A549 (cell line): ENCODE measurements around the gene MRPL46. TPM values are rescaled to one million over a fixed set of nuclear protein-coding genes. Genes with fewer than 3 reads are reported as not detected.
A peak's percentile ranks its signal among the peaks of the same experiment; 100 is the strongest.

Source experiments
- ATAC-seq, 2 experiments: fragments of 200-7000 bp in 1 of 2; fragments of >200 bp in 1 of 2; cut with Nextera tagmentation in 1 of 2; cut with Tn5 transposase in 1 of 2; 3 replicates each; pipeline versions ENCODE4 v1.8.0 to v1.9.1; 2018 to 2020; ENCODE audit warnings: mild to moderate bottlenecking in 1 of 2, moderate library complexity in 1 of 2
- CTCF ChIA-PET: fragments of 300-600 bp; sonication (Branson Sonifier 250); formaldehyde crosslinking; extraction: SDS; loops from one replicate; lab custom pipeline; 2021; ENCODE audit warnings: antibody characterized with exemption, inconsistent platforms; lab: Yijun Ruan, JAX
- POLR2A ChIA-PET: fragments of 350-600 bp; formaldehyde crosslinking; extraction: SDS; loops from one replicate; lab custom pipeline; 2021; ENCODE audit warnings: antibody characterized with exemption, inconsistent platforms; lab: Yijun Ruan, JAX
- DNase-seq, 2 experiments: peaks; one replicate each; pipeline versions ENCODE4 v3.0.0 to v3.0.0-alpha.2; 2011 to 2016; ENCODE audit warnings: low read depth in 1 of 2, low spot score in 1 of 2
- FAIRE-seq: peaks from 2 replicates; lab custom pipeline; 2011; peaks lifted over from hg19 to GRCh38; lab: Jason Lieb, UNC
- H3K27ac ChIP-seq, 2 experiments: fragments of >200 bp; sonication (Bioruptor Twin); formaldehyde crosslinking; 3 replicates each; pipeline ENCODE4 v1.5.1; 2016 to 2017
- H3K4me1 ChIP-seq: fragments of >200 bp; sonication (Bioruptor Twin); formaldehyde crosslinking; 3 replicates; pipeline ENCODE4 v1.6.1; 2016
- H3K4me2 ChIP-seq: fragments of >200 bp; sonication (Bioruptor Twin); formaldehyde crosslinking; 3 replicates; pipeline ENCODE4 v1.6.1; 2016
- H3K4me3 ChIP-seq: fragments of >200 bp; sonication (Bioruptor Twin); formaldehyde crosslinking; 3 replicates; pipeline ENCODE4 v1.5.1; 2016
- H3K9me3 ChIP-seq: fragments of >200 bp; sonication (Bioruptor Twin); formaldehyde crosslinking; 3 replicates; pipeline ENCODE4 v1.6.1; 2016
- BHLHE40 ChIP-seq: IDR thresholded peaks from 2 replicates; pipeline ENCODE4 v1.6.1; 2012; ENCODE audit warnings: low read depth, low read length, inconsistent platforms
- CBX2 ChIP-seq: fragments of 200-600 bp; sonication (generic); IDR thresholded peaks from 2 replicates; pipeline ENCODE4 v1.6.1; 2016; ENCODE audit warnings: low read depth, mild to moderate bottlenecking, borderline replicate concordance
- ELK1 ChIP-seq: fragments of 150-350 bp; IDR thresholded peaks from 2 replicates; pipeline ENCODE4 v1.6.1; 2014; ENCODE audit warnings: low read depth, mild to moderate bottlenecking, low read length
- EP300 ChIP-seq, 2 experiments: fragments of >200 bp; sonication (Bioruptor Twin); formaldehyde crosslinking; IDR thresholded peaks; 2 replicates in 1 of 2; 3 replicates in 1 of 2; pipeline ENCODE4 v1.6.1; 2016 to 2017
- ESRRA ChIP-seq: fragments of 150-350 bp; IDR thresholded peaks from 2 replicates; pipeline ENCODE4 v1.6.1; 2014; ENCODE audit warnings: mild to moderate bottlenecking, low read length, borderline replicate concordance
- FOXS1 ChIP-seq: fragments of 250-450 bp; sonication (Bioruptor Pico); IDR thresholded peaks from 2 replicates; pipeline ENCODE4 v1.5.0; 2020; ENCODE audit warnings: mild to moderate bottlenecking, moderate library complexity
- HMGXB4 ChIP-seq: fragments of 250-450 bp; sonication (Bioruptor Pico); IDR thresholded peaks from 2 replicates; pipeline ENCODE4 v1.5.0; 2021; ENCODE audit warnings: mild to moderate bottlenecking, moderate library complexity, borderline replicate concordance
- HOXA7 ChIP-seq: fragments of 250-450 bp; sonication (Bioruptor Pico); IDR thresholded peaks from 2 replicates; pipeline ENCODE4 v1.5.0; 2020; ENCODE audit warnings: mild to moderate bottlenecking, moderate library complexity
- HOXB5 ChIP-seq: fragments of 250-450 bp; sonication (Bioruptor Pico); IDR thresholded peaks from 2 replicates; pipeline ENCODE4 v1.5.0; 2020; ENCODE audit warnings: mild to moderate bottlenecking, moderate library complexity
- JUNB ChIP-seq: fragments of >200 bp; sonication (Bioruptor Twin); formaldehyde crosslinking; IDR thresholded peaks from 2 replicates; pipeline ENCODE4 v1.6.1; 2016
- MAX ChIP-seq: IDR thresholded peaks from 2 replicates; pipeline ENCODE4 v1.6.1; 2012
- MAZ ChIP-seq: fragments of 150-350 bp; IDR thresholded peaks from 2 replicates; pipeline ENCODE4 v1.6.1; 2014; ENCODE audit warnings: antibody characterized with exemption, low read depth, low read length, borderline replicate concordance
- RAD21 ChIP-seq, 2 experiments: fragments of >200 bp in 1 of 2; sonication (Bioruptor Twin) in 1 of 2; formaldehyde crosslinking in 1 of 2; IDR thresholded peaks in 1 of 2; conservative IDR thresholded peaks in 1 of 2; 2 replicates in 1 of 2; 3 replicates in 1 of 2; pipeline ENCODE4 v1.6.1; 2012 to 2018; ENCODE audit warnings: inconsistent platforms in 1 of 2
- REST ChIP-seq: fragments of 200-600 bp; sonication (generic); IDR thresholded peaks from 2 replicates; pipeline ENCODE4 v1.6.1; 2016; ENCODE audit warnings: antibody characterized with exemption, mild to moderate bottlenecking, moderate library complexity
- USF2 ChIP-seq: fragments of 450-650 bp; IDR thresholded peaks from 2 replicates; pipeline ENCODE4 v1.6.1; 2014; ENCODE audit warnings: antibody characterized with exemption
- WGBS: methylation state at CpG from one replicate; pipeline ENCODE4 v1.1.6; 2017; ENCODE audit errors: missing lambda C conversion rate; 5-methylcytosine and 5-hydroxymethylcytosine counted together
- polyA plus RNA-seq, 4 experiments: library from polyadenylated mRNA; depleted of rRNA in 3 of 4; stranded (reverse); fragments of >200 nt; fragmentation: RNase III in 1 of 4; extraction: RNeasy Plus Mini Kit Qiagen cat#74134 plus additional on column Dnase treatment in 1 of 4; gene quantifications; 2 replicates in 3 of 4; 3 replicates in 1 of 4; pipeline ENCODE4 v1.2.3, GENCODE V29; 2011 to 2017

MRPL46 gene
- polyA plus RNA-seq, 2 of the 4 experiments (the other 2 are of a cell fraction), result 54.9 to 76.1 TPM

- TF ChIP-seq HMGXB4 (CRISPR knock-in tag) (no peak), MAZ (no peak)
These were observed 26.7 kb upstream of the MRPL46 start (continued) for GRCh38 chr15:88493844-88494243.

- Histone ChIP-seq H3K27ac (no peak overlapping the region), H3K4me2 (no peak overlapping the region), H3K4me1 (no peaks in the 10 kb centered on the region), H3K9me3 (no peaks in the 10 kb centered on the region), H3K4me3 (no peak overlapping the region)
- ChIA-PET POLR2A (interaction anchor here (1.1 kb wide), 1 partner anchor 24 kb away, joined by 3 read pairs; the partner anchor contains the start of genes MRPL46 and MRPS11), CTCF (interaction anchor here (3.6 kb wide), 1 partner anchor 17 kb away, joined by 13 read pairs; no protein-coding TSS in a partner anchor)
- ATAC-seq, result no peak
- TF ChIP-seq FOXS1 (no peak), JUNB (no peak)
- DNase-seq, result no peak
- WGBS, result 73% methylated on average over 10 of the region's 10 CpGs
- no peak for FAIRE-seq
These were observed 24.0 kb upstream of the MRPL46 start for GRCh38 chr15:88491158-88491557.

GRCh38 chr15:88490036-88490435, 22.8 kb upstream of the MRPL46 start:
- no peak for DNase-seq
- no peak overlapping the region for H3K4me3 ChIP-seq
- ChIA-PET POLR2A (no interaction called here), CTCF (interaction anchor here (1.9 to 3.6 kb wide), 4 partner anchors 13 to 344 kb away, joined by 4 to 13 read pairs (median 8); no protein-coding TSS in a partner anchor)
- no peak for TF ChIP-seq CBX2
- TF ChIP-seq HOXA7 (CRISPR knock-in tag), result no peak
- no peak for TF ChIP-seq RAD21 (conservative IDR thresholded peaks at IDR 0.05 in 1 of 2, IDR thresholded peaks at IDR 0.05 in 1 of 2)
- no peak for TF ChIP-seq USF2
- no peak for TF ChIP-seq BHLHE40
- TF ChIP-seq HOXB5 (CRISPR knock-in tag), result no peak
- no peak for TF ChIP-seq EP300 (IDR thresholded peaks at IDR 0.05)
- TF ChIP-seq ESRRA, result no peak
- TF ChIP-seq MAX, result no peak
- TF ChIP-seq MAZ, result no peak
- FAIRE-seq, result no peak
- no peak overlapping the region for H3K4me2 ChIP-seq
- 51% methylated on average over 3 of the region's 3 CpGs for WGBS
- H3K4me1 ChIP-seq, result no peaks in the 10 kb centered on the region
- no peak for ATAC-seq
- no peaks in the 10 kb centered on the region for H3K9me3 ChIP-seq
- no peak overlapping the region for H3K27ac ChIP-seq

GRCh38 chr15:88489321-88489720, 22.1 kb upstream of the MRPL46 start:
- peak in 1 of 2 experiments; percentile 57; a peak in 4 of 6 replicates for ATAC-seq
- TF ChIP-seq REST (peak; percentile 31; the same call in 1 of the 2 replicates), ELK1 (no peak)
- no peaks in the 10 kb centered on the region for H3K9me3 ChIP-seq
- ChIA-PET CTCF (interaction anchor here (0.6 to 3.6 kb wide), 6 partner anchors 13 to 345 kb away, joined by 3 to 13 read pairs (median 6); no protein-coding TSS in a partner anchor), POLR2A (no interaction called here)
- no peak for FAIRE-seq
- H3K4me1 ChIP-seq, result no peaks in the 10 kb centered on the region
- no peak overlapping the region for H3K4me2 ChIP-seq
- no peak for DNase-seq
- WGBS, result 84% methylated on average over 4 of the region's 4 CpGs
- no peak overlapping the region for H3K4me3 ChIP-seq
- H3K27ac ChIP-seq, result no peak overlapping the region
